ENCODE data around the gene ECM2.

Gene ECM2

DNA sequence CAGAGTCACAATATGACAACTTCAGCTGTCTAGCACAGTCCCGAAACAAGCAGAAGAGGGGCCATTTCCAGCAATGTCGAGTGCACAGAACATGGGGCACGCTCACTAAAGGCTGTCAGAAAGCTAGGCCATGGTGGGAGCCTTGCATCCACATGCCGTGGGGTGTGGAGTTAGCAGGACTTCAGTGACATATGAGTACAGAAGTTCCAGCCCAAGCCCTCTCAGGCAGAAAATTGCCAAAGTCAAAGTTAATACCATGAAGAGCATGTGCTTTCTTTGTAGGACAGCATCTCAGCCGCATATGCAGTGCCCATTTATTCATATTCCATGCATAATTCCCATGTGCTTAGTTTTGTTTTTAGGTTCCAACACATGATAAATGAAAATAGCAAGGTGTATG is 26.7 kb downstream of the ECM2 start:
- no peak overlapping the region for H3K4me3 ChIP-seq (ENCODE audit: low read depth, low read length)
- TF ChIP-seq, protein P1, sequence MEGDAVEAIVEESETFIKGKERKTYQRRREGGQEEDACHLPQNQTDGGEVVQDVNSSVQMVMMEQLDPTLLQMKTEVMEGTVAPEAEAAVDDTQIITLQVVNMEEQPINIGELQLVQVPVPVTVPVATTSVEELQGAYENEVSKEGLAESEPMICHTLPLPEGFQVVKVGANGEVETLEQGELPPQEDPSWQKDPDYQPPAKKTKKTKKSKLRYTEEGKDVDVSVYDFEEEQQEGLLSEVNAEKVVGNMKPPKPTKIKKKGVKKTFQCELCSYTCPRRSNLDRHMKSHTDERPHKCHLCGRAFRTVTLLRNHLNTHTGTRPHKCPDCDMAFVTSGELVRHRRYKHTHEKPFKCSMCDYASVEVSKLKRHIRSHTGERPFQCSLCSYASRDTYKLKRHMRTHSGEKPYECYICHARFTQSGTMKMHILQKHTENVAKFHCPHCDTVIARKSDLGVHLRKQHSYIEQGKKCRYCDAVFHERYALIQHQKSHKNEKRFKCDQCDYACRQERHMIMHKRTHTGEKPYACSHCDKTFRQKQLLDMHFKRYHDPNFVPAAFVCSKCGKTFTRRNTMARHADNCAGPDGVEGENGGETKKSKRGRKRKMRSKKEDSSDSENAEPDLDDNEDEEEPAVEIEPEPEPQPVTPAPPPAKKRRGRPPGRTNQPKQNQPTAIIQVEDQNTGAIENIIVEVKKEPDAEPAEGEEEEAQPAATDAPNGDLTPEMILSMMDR (IDR thresholded peaks at IDR 0.05; ENCODE audit: borderline replicate concordance, insufficient read depth, low read depth, low read length), result no peak

DNA sequence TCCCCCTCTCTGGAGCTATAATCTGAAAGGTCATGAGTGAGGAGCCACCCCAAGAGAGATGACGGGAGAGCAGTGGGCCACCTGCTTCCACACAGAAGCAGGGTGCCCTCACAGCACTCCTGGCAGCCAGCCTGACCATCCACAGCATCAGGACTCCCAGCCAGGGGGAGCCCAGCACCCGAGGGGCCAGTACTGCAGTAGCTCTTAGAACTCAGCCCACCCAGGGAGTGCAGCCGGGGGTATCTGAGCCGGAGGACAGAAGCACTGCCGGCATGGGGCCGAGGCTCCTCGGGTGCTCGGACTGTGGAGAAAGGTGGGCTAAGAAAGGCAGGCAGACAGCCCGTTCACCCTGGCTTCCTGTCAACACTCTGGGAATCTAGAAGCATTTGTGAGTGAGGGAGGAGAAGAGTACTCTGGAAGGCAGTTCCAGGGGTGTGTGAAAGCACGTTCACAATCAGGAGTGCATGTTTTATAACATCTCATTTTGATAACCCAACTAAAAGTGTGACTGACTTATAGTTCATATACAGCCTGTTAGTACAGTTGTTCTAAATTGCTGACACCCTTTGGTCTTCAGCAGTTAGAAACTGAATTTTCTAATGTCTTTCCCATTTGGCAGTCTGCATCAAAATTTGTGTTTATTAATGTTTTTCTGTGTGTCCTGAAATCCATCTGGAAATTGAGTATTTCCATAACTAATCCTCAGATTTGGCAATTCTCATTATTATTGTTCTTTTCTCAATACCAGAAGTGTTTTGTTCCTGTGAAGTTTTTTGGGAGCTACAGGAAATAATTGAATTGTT is 27.6 kb downstream of the ECM2 start:
- H3K4me3 ChIP-seq (ENCODE audit: low read depth, low read length), result no peak overlapping the region
- TF ChIP-seq, protein P1 (IDR thresholded peaks at IDR 0.05; ENCODE audit: borderline replicate concordance, insufficient read depth, low read depth, low read length), result no peak

- TF ChIP-seq, protein P1 (IDR thresholded peaks at IDR 0.05; ENCODE audit: borderline replicate concordance, insufficient read depth, low read depth, low read length), result no peak
- no peak overlapping the region for H3K4me3 ChIP-seq (ENCODE audit: low read depth, low read length)
Measured at GRCh38 chr9:92507496-92507895, 28.3 kb downstream of the ECM2 start.

DNA sequence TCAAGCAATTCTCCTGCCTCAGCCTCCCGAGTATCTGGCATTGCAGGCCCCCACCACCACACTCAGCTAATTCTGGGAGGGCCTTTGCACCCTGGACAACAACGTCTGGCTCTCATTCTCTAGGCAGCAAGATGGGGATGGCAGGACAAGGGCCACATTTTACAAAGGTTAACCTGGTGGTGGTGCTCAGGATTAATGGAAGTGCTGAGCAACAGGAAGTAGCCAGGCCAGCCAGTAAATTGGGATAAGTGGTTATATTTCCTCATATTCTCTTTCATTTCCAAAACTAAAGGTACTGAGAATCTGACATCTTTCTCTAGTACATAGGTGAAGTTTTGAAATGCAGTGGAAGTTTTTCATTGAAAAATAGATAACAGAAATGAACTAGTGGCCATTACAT is 28.8 kb downstream of the ECM2 start:
- no peak overlapping the region for H3K4me3 ChIP-seq (ENCODE audit: low read depth, low read length)
- TF ChIP-seq, protein P1 (IDR thresholded peaks at IDR 0.05; ENCODE audit: borderline replicate concordance, insufficient read depth, low read depth, low read length), result no peak

GRCh38 chr9:92506184-92506857 is 29.5 kb downstream of the ECM2 start:
- TF ChIP-seq, protein P1 (IDR thresholded peaks at IDR 0.05; ENCODE audit: borderline replicate concordance, insufficient read depth, low read depth, low read length), result no peak
- no peak overlapping the region for H3K4me3 ChIP-seq (ENCODE audit: low read depth, low read length)

DNA sequence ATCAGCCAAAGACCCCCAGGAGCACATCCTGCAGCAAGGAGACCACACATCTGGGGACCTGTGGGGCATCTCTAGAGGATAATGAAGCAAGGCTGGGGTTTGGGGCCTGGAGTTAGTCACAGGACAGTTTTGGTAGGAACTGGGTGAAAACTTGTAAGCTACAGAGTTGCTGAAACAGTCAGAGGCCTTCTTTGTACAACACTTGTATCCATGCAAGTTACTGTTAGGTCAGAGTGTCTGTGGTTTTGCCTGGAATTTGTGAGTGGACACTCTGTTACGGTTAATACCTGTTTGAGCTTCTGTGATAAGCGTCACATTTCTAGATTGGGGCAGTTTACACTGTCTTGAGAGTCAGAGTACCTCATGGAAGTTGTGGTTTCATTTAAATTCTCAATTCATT is 30.9 kb downstream of the ECM2 start:
- H3K4me3 ChIP-seq (ENCODE audit: low read depth, low read length), result no peak overlapping the region

More for the DNA sequence above, 30.9 kb downstream of the ECM2 start:
- TF ChIP-seq, protein P1 (IDR thresholded peaks at IDR 0.05; ENCODE audit: borderline replicate concordance, insufficient read depth, low read depth, low read length), result no peak
